Activated CD8-positive, alpha-beta memory T cell treated with anti-CD3 and anti-CD28 coated beads for 48 hours (primary cell): ENCODE data around the gene CDC42BPA.
A peak's percentile ranks its signal among the peaks of the same experiment; 100 is the strongest.

Experiments used
- DNase-seq, 3 experiments: peaks; one replicate each; pipeline ENCODE4 v3.0.0-alpha.2; 2020; ENCODE audit warnings: low read depth in 2 of 3, low spot score in 2 of 3

Gene CDC42BPA

GRCh38 chr1:226995365-226996332, 322.6 kb downstream of the CDC42BPA start:
- no peak for DNase-seq

- no peak for DNase-seq
Measured at GRCh38 chr1:226994586-226995364, 323.5 kb downstream of the CDC42BPA start.

GRCh38 chr1:226993814-226994585, 324.3 kb downstream of the CDC42BPA start:
- no peak for DNase-seq

GRCh38 chr1:226991920-226992319, 326.4 kb downstream of the CDC42BPA start:
- no peak for DNase-seq

GRCh38 chr1:226990133-226990716, 328.1 kb downstream of the CDC42BPA start:
- DNase-seq, result peak in 2 of 3 experiments; percentile 15 to 20

- no peak for DNase-seq
Measured at GRCh38 chr1:226989085-226989920, 329.0 kb downstream of the CDC42BPA start.

- no peak for DNase-seq
Measured at GRCh38 chr1:226988334-226988666, 330.0 kb downstream of the CDC42BPA start.

- no peak for DNase-seq
Measured at GRCh38 chr1:226987623-226988333, 330.5 kb downstream of the CDC42BPA start.

GRCh38 chr1:226987179-226987536, 331.1 kb downstream of the CDC42BPA start:
- no peak for DNase-seq

GRCh38 chr1:226986496-226987178, 331.7 kb downstream of the CDC42BPA start:
- DNase-seq, result no peak

- no peak for DNase-seq
Measured at GRCh38 chr1:226985839-226986463, 332.3 kb downstream of the CDC42BPA start.

GRCh38 chr1:226985239-226985838, 333.0 kb downstream of the CDC42BPA start:
- DNase-seq, result no peak

GRCh38 chr1:226984521-226985238, 333.6 kb downstream of the CDC42BPA start:
- DNase-seq, result no peak

- no peak for DNase-seq
Measured at GRCh38 chr1:226983992-226984364, 334.3 kb downstream of the CDC42BPA start.

GRCh38 chr1:226983247-226983991, 334.9 kb downstream of the CDC42BPA start:
- DNase-seq, result no peak

- DNase-seq, result no peak
Measured at GRCh38 chr1:226982451-226983177, 335.7 kb downstream of the CDC42BPA start.
